Mesodermal cell (in vitro differentiated cells): ENCODE results near the gene XYLT1. TPM values are rescaled to one million over a fixed set of nuclear protein-coding genes. Genes with fewer than 3 reads are reported as not detected.

Source experiments
- H3K27ac ChIP-seq: 2 replicates; pipeline ENCODE4 v1.7.0; 2013; ENCODE audit warnings: mild to moderate bottlenecking, low read depth, low read length, moderate library complexity; ENCODE audit not compliant: severe bottlenecking
- H3K36me3 ChIP-seq: 2 replicates; pipeline ENCODE4 v1.7.1; 2013; ENCODE audit warnings: mild to moderate bottlenecking, low read length, moderate library complexity; ENCODE audit not compliant: control insufficient read depth, insufficient read depth
- H3K4me1 ChIP-seq: one replicate; pipeline ENCODE4 v1.7.1; 2013; ENCODE audit warnings: mild to moderate bottlenecking, low read length; ENCODE audit not compliant: insufficient read depth, control insufficient read depth, poor library complexity, severe bottlenecking
- H3K4me3 ChIP-seq: 2 replicates; pipeline ENCODE4 v1.7.0; 2013; ENCODE audit warnings: low read length, control low read depth, mild to moderate bottlenecking; ENCODE audit not compliant: insufficient read depth, poor library complexity, severe bottlenecking; ENCODE audit errors: extremely low read depth
- H3K9me3 ChIP-seq: 2 replicates; pipeline ENCODE4 v1.7.1; 2013; ENCODE audit warnings: mild to moderate bottlenecking, low read length, moderate library complexity; ENCODE audit not compliant: control insufficient read depth
- WGBS, 2 experiments: methylation state at CpG; one replicate each; pipeline ENCODE4 v1.1.5; 2013; ENCODE audit warnings: missing lambda C conversion rate in 2 of 2; ENCODE audit not compliant: insufficient coverage in 2 of 2; 5-methylcytosine and 5-hydroxymethylcytosine counted together
- polyA plus RNA-seq, 2 experiments: library from polyadenylated mRNA; stranded (reverse); fragments of 50-300 nt; gene quantifications; one replicate each; pipeline ENCODE4 v1.2.3, GENCODE V29; 2013

The XYLT1 gene
- 8.4 TPM for polyA plus RNA-seq (2013, experiment 1 of 2)
- polyA plus RNA-seq (2013, experiment 2 of 2), result 6.8 TPM

GRCh38 chr16:17470908-17471718, at the start of gene XYLT1:
Gene XYLT1, minus strand, starts transcription at chr16:17470960. Its CDS starts 164 bp downstream, at chr16:17470796.
- no peak within 1 kb of the TSS for H3K27ac ChIP-seq
- 16 to 22% methylated on average over 19 to 26 of the region's 36 CpGs for WGBS, 2 experiments
- H3K4me1 ChIP-seq, result peaks cover 41% of the 10 kb centered on the region
- no peaks in the 10 kb centered on the region for H3K9me3 ChIP-seq
- peak within 1 kb of the TSS; percentile 54 for H3K4me3 ChIP-seq
- H3K36me3 ChIP-seq, result peaks cover 3% of the 10 kb centered on the region

GRCh38 chr16:17520111-17520510, 49.4 kb upstream of the XYLT1 start:
- Histone ChIP-seq H3K4me1 (peaks cover 3% of the 10 kb centered on the region), H3K9me3 (no peaks in the 10 kb centered on the region), H3K4me3 (no peak overlapping the region), H3K27ac (no peak overlapping the region), H3K36me3 (no peaks in the 10 kb centered on the region)
- 100% methylated on average over 1 of the region's 3 CpGs; no CpG with 5 or more reads in 1 of the 2 experiments for WGBS, 2 experiments

- no peak overlapping the region for H3K4me3 ChIP-seq
- no peaks in the 10 kb centered on the region for H3K36me3 ChIP-seq
- peaks cover 3% of the 10 kb centered on the region for H3K4me1 ChIP-seq
- H3K9me3 ChIP-seq, result no peaks in the 10 kb centered on the region
- whole genome bisulfite sequencing, 2 experiments, result 96 to 100% methylated on average over 2 to 5 of the region's 9 CpGs
- no peak overlapping the region for H3K27ac ChIP-seq
Measured at GRCh38 chr16:17519101-17519955, 48.6 kb upstream of the XYLT1 start.

- H3K4me3 ChIP-seq, result no peak overlapping the region
- peaks cover 3% of the 10 kb centered on the region for H3K4me1 ChIP-seq
- 100% methylated on average over 1 of the region's 3 CpGs; no CpG with 5 or more reads in 1 of the 2 experiments for WGBS, 2 experiments
- no peaks in the 10 kb centered on the region for H3K36me3 ChIP-seq
- H3K9me3 ChIP-seq, result no peaks in the 10 kb centered on the region
- H3K27ac ChIP-seq, result no peak overlapping the region
Measured at GRCh38 chr16:17518441-17518840, 47.7 kb upstream of the XYLT1 start.

GRCh38 chr16:17515421-17516210, 44.9 kb upstream of the XYLT1 start:
- H3K36me3 ChIP-seq, result no peaks in the 10 kb centered on the region
- 87 to 93% methylated on average over 8 to 9 of the region's 10 CpGs for WGBS, 2 experiments
- H3K27ac ChIP-seq, result no peak overlapping the region
- peaks cover 3% of the 10 kb centered on the region for H3K4me1 ChIP-seq
- H3K9me3 ChIP-seq, result no peaks in the 10 kb centered on the region
- H3K4me3 ChIP-seq, result no peak overlapping the region

- Histone ChIP-seq H3K27ac (no peak overlapping the region), H3K4me3 (no peak overlapping the region), H3K4me1 (no peaks in the 10 kb centered on the region), H3K9me3 (peaks cover 9% of the 10 kb centered on the region), H3K36me3 (no peaks in the 10 kb centered on the region)
- WGBS, 2 experiments, result 79 to 86% methylated on average over 6 of the region's 6 CpGs
Measured at GRCh38 chr16:17512636-17513220, 42.0 kb upstream of the XYLT1 start.

GRCh38 chr16:17511340-17511739, 40.6 kb upstream of the XYLT1 start:
- Histone ChIP-seq H3K36me3 (no peaks in the 10 kb centered on the region), H3K27ac (no peak overlapping the region), H3K9me3 (peaks cover 9% of the 10 kb centered on the region), H3K4me3 (no peak overlapping the region), H3K4me1 (no peaks in the 10 kb centered on the region)

GRCh38 chr16:17510567-17510966, 39.8 kb upstream of the XYLT1 start:
- Histone ChIP-seq H3K9me3 (peaks cover 9% of the 10 kb centered on the region), H3K4me1 (no peaks in the 10 kb centered on the region), H3K27ac (no peak overlapping the region), H3K36me3 (no peaks in the 10 kb centered on the region), H3K4me3 (no peak overlapping the region)
- WGBS, 2 experiments, result 86 to 89% methylated on average over 1 of the region's 3 CpGs

- Histone ChIP-seq H3K4me1 (no peaks in the 10 kb centered on the region), H3K36me3 (no peaks in the 10 kb centered on the region), H3K9me3 (peaks cover 9% of the 10 kb centered on the region), H3K4me3 (no peak overlapping the region), H3K27ac (no peak overlapping the region)
- WGBS, 2 experiments, result 83% methylated on average over 1 of the region's 3 CpGs; no CpG with 5 or more reads in 1 of the 2 experiments
Measured at GRCh38 chr16:17509194-17509593, 38.4 kb upstream of the XYLT1 start.

GRCh38 chr16:17508303-17508702, 37.5 kb upstream of the XYLT1 start:
- no peaks in the 10 kb centered on the region for H3K4me1 ChIP-seq
- no peak overlapping the region for H3K4me3 ChIP-seq
- WGBS, 2 experiments, result 87 to 95% methylated on average over 6 to 9 of the region's 9 CpGs

More at GRCh38 chr16:17508303-17508702, 37.5 kb upstream of the XYLT1 start:
- peaks cover 9% of the 10 kb centered on the region for H3K9me3 ChIP-seq
- no peaks in the 10 kb centered on the region for H3K36me3 ChIP-seq
- H3K27ac ChIP-seq, result no peak overlapping the region
